K562 (cell line): ENCODE results near the gene BIRC6. TPM values are rescaled to one million over a fixed set of nuclear protein-coding genes. Genes with fewer than 3 reads are reported as not detected.
"Not testable (repeated sequence)": the region's sequence is repeated elsewhere in the genome, so short reads cannot be mapped to it uniquely, and the experiment has no call there.

Experiments used
- ATAC-seq: fragments of 200-7000 bp; cut with Tn5 transposase; 3 replicates; pipeline ENCODE4 v1.9.1; 2020; ENCODE audit warnings: moderate library complexity
- BruUV-seq: library from RNA; stranded (reverse); fragments of 400-500 nt; replicated peaks from 2 replicates; lab custom pipeline; 2021; lab: Mats Ljungman, UMichigan
- CTCF ChIA-PET: fragments of 300-600 bp; formaldehyde crosslinking; extraction: SDS; loops from one replicate; lab custom pipeline; 2021; ENCODE audit warnings: low intra/inter-chr PET ratio; lab: Yijun Ruan, JAX
- POLR2A ChIA-PET: fragments of 300-600, 350-650 bp; sonication (Branson Sonifier 250); formaldehyde crosslinking; extraction: SDS; loops from one replicate; lab custom pipeline; 2021; ENCODE audit warnings: antibody characterized with exemption, inconsistent platforms; lab: Yijun Ruan, JAX
- DNase-seq, 4 experiments: peaks; one replicate each; pipeline versions ENCODE4 v3.0.0 to v3.0.0-alpha.2; 2011 to 2018; ENCODE audit warnings: low spot score in 3 of 4, mixed read lengths in 3 of 4; ENCODE audit errors: extremely low read depth in 1 of 4
- FAIRE-seq: peaks from 2 replicates; lab custom pipeline; 2011; peaks lifted over from hg19 to GRCh38; lab: Jason Lieb, UNC
- H2AFZ ChIP-seq: 2 replicates; pipeline ENCODE4 v1.6.0; 2011; ENCODE audit warnings: low read depth, low read length, control low read depth, inconsistent platforms
- H3K27ac ChIP-seq: fragments of 200-600 bp; 3 replicates; pipeline ENCODE4 v1.8.0; 2011; ENCODE audit warnings: low read depth, mild to moderate bottlenecking, control low read depth, inconsistent platforms, low read length, moderate library complexity, mixed read lengths; ENCODE audit errors: extremely low read depth
- H3K27me3 ChIP-seq, 2 experiments: fragments of 300-600 bp in 1 of 2; 2 replicates in 1 of 2; 3 replicates in 1 of 2; pipeline versions ENCODE4 v1.6.0 to v1.8.0; 2011; ENCODE audit warnings: inconsistent platforms in 2 of 2, low read length in 2 of 2, mild to moderate bottlenecking in 1 of 2, mixed read lengths in 1 of 2, moderate library complexity in 1 of 2; ENCODE audit not compliant: control insufficient read depth in 2 of 2, insufficient read depth in 2 of 2
- H3K36me3 ChIP-seq: fragments of 300-600 bp; 3 replicates; pipeline ENCODE4 v1.8.0; 2011; ENCODE audit warnings: mild to moderate bottlenecking, low read length, inconsistent platforms; ENCODE audit not compliant: control insufficient read depth, insufficient read depth
- H3K4me1 ChIP-seq, 2 experiments: fragments of 200-600 bp in 1 of 2; replicated peaks in 1 of 2; 2 replicates in 1 of 2; 3 replicates in 1 of 2; pipeline versions ENCODE4 v1.5.1 to v1.8.0; 2011; ENCODE audit warnings: inconsistent platforms in 2 of 2, low read length in 2 of 2, mild to moderate bottlenecking in 1 of 2, mixed read lengths in 1 of 2, moderate library complexity in 1 of 2; ENCODE audit not compliant: control insufficient read depth in 2 of 2, insufficient read depth in 2 of 2
- H3K4me2 ChIP-seq: 2 replicates; pipeline ENCODE4 v1.6.1; 2011; ENCODE audit warnings: low read length, control low read depth, inconsistent platforms, mixed read lengths; ENCODE audit not compliant: insufficient read depth
- H3K4me3 ChIP-seq: fragments of 200-600 bp; sonication (generic), shearing (Covaris generic); 2 replicates; pipeline ENCODE4 v1.5.1; 2016; ENCODE audit warnings: control low read depth, inconsistent platforms
- H3K79me2 ChIP-seq: fragments of 200-600 bp; 3 replicates; pipeline ENCODE4 v1.8.0; 2011; ENCODE audit warnings: low read length, inconsistent platforms; ENCODE audit not compliant: control insufficient read depth, insufficient read depth
- H3K9ac ChIP-seq, 2 experiments: 2 replicates each; pipeline versions ENCODE4 v1.6.0 to v1.6.1; 2011; ENCODE audit warnings: low read depth in 2 of 2, low read length in 2 of 2, control low read depth in 1 of 2, inconsistent platforms in 1 of 2, mild to moderate bottlenecking in 1 of 2, mixed read lengths in 1 of 2; ENCODE audit not compliant: insufficient read depth in 1 of 2
- H3K9me1 ChIP-seq: one replicate; pipeline ENCODE4 v1.6.0; 2011; ENCODE audit warnings: inconsistent platforms, mild to moderate bottlenecking, low read length, moderate library complexity; ENCODE audit not compliant: control insufficient read depth, insufficient read depth
- H3K9me3 ChIP-seq: replicated peaks from 2 replicates; pipeline ENCODE4 v1.5.1; 2011; ENCODE audit warnings: low read depth, low read length, inconsistent platforms; ENCODE audit not compliant: control insufficient read depth, insufficient read depth
- H4K20me1 ChIP-seq: replicated peaks from 2 replicates; pipeline ENCODE4 v1.6.1; 2011; ENCODE audit warnings: low read length, inconsistent platforms, mixed read lengths; ENCODE audit not compliant: control insufficient read depth, insufficient read depth
- C11orf30 ChIP-seq: fragments of 450-650 bp; IDR thresholded peaks from 2 replicates; pipeline ENCODE4 v1.6.1; 2016; ENCODE audit warnings: low read depth, mild to moderate bottlenecking
- TCF3 ChIP-seq: sonication (generic); formaldehyde crosslinking; IDR thresholded peaks from 2 replicates; pipeline ENCODE4 v1.4.0; 2020; ENCODE audit warnings: mild to moderate bottlenecking, missing genetic modification reagents
- ZNF316 ChIP-seq: fragments of 450-650 bp; IDR thresholded peaks from 2 replicates; pipeline ENCODE4 v1.6.1; 2016
- WGBS: fragments of 100-300 bp; shearing (Covaris generic); methylation state at CpG from one replicate; pipeline ENCODE4 v1.1.6; 2016; ENCODE audit warnings: low coverage, mixed read lengths; ENCODE audit not compliant: insufficient coverage; ENCODE audit errors: missing lambda C conversion rate; 5-methylcytosine and 5-hydroxymethylcytosine counted together
- in situ Hi-C: fragments of 300-500 bp; cut with MboI; formaldehyde crosslinking; loops from 4 replicates; pipeline ENCODE4 v1.15.0; 2018; ENCODE audit warnings: inconsistent platforms, mixed read lengths
- intact Hi-C: fragments of 100-400 bp; cut with micrococcal nuclease; formaldehyde crosslinking; loops from 2 replicates; pipeline ENCODE4 v1.14.2; 2022
- polyA plus RNA-seq, 8 experiments: library from polyadenylated mRNA; depleted of rRNA in 4 of 8; stranded (reverse) in 5 of 8; unstranded in 3 of 8; fragments of >200 nt; fragmentation: Nextera tagmentation in 2 of 8; fragmentation: Illumina TruSeq in 1 of 8; extraction: Ambion mirVana in 2 of 8; extraction: Trizol in 1 of 8; gene quantifications; 2 replicates each; pipeline versions ENCODE4 v1.2.1 to v1.2.3, GENCODE V29; 2011 to 2014; ENCODE audit warnings: inconsistent platforms in 1 of 8, missing spikeins in 1 of 8
- total RNA-seq, 7 experiments: library from RNA; depleted of rRNA in 6 of 7; stranded (reverse); fragments of >200 nt in 6 of 7; fragmentation: Illumina TruSeq in 2 of 7; extraction: Trizol in 2 of 7; gene quantifications; 2 replicates each; pipeline versions ENCODE4 v1.2.1 to v1.2.3, GENCODE V29; 2011 to 2021; ENCODE audit warnings: low replicate concordance in 1 of 7

BIRC6 gene
- total and polyA plus RNA-seq, 9 of the 15 experiments (the other 6 are each of a cell fraction or from before 2014, with no cell fraction given): 18.8 to 110 (median 49.8) TPM

DNA sequence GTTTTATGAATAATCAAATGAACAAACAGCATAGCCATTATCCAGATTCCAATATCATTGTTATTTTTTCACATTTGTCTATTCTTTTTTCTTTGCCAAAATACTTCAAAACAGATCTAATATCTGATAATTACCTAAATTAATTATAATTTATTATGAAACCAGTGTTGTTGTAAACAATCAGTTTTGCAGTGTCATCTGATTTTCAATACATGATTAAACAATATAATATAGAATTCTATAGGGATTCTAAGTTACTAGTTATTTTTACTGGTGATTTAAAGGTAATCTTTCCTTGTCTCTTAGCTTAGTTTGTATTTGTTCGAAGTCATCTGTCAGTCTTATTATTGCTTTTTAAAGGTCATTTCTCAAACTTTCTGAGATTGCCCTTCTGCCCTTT lies 101.0 kb downstream of the BIRC6 start:
- in situ Hi-C loops (no loop called here), intact Hi-C loops (no loop called here)
- Histone ChIP-seq H3K36me3 (peaks cover 20% of the 10 kb centered on the region), H3K4me2 (no peak overlapping the region), H3K9me1 (no peaks in the 10 kb centered on the region), H3K4me1 (no peaks in the 10 kb centered on the region), H3K9ac (no peak overlapping the region), H4K20me1 (no peaks in the 10 kb centered on the region), H3K27me3 (no peaks in the 10 kb centered on the region), H3K79me2 (peaks cover 12% of the 10 kb centered on the region; the same call in 2 of the 3 replicates), H3K4me3 (no peak overlapping the region)
- BruUV-seq: no TSS peak
- ChIA-PET CTCF (no interaction called here), POLR2A (no interaction called here)
- ATAC-seq: no peak
- TF ChIP-seq TCF3: no peak
- TF ChIP-seq C11orf30: peak; percentile 50; the same call in 1 of the 2 replicates
- peak; percentile 86 for TF ChIP-seq ZNF316
- TF ChIP-seq, all 486 proteins: peak for 2
- 11% methylated on average over 1 of the region's 1 CpG for WGBS
- Histone ChIP-seq H2AFZ (no peak overlapping the region), H3K9me3 (no peaks in the 10 kb centered on the region), H3K27ac (no peak overlapping the region)
- DNase-seq: no peak
- FAIRE-seq: no peak

DNA sequence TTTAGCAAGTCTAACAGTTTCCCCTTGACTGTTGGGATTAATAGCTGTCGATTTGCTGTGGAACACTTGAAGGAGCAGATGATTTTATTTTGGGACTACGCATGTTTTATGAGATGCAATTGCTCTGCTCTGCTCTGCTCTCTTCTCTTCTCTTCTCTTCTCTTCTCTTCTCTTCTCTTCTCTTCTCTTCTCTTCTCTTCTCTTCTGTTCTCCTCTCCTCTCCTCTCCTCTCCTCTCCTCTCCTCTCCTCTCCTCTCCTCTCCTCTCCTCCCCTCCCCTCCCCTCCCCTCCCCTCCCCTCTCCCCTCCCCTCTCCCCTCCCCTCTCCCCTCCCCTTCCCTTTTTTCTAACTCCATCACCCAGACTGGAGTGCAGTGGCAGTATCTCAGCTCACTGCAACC lies 104.0 kb downstream of the BIRC6 start:
- in situ Hi-C loops, H3K27me3 ChIP-seq, CTCF ChIA-PET, FAIRE-seq, H3K27ac ChIP-seq, H2AFZ ChIP-seq, H3K4me1 ChIP-seq, H3K9me1 ChIP-seq, intact Hi-C loops, H3K4me3 ChIP-seq, H3K4me2 ChIP-seq, ATAC-seq, POLR2A ChIA-PET, DNase-seq, H4K20me1 ChIP-seq, BruUV-seq, H3K9me3 ChIP-seq, H3K9ac ChIP-seq: not testable (repeated sequence)
- Histone ChIP-seq H3K36me3 (peaks cover 39% of the 10 kb centered on the region), H3K79me2 (peaks cover 12% of the 10 kb centered on the region; the same call in 2 of the 3 replicates)
- WGBS: 86% methylated on average over 2 of the region's 2 CpGs
